Putamen (tissue), 1 donor: Measurements from ENCODE around the gene CHD9.
"Not testable (repeated sequence)": the region's sequence is repeated elsewhere in the genome, so short reads cannot be mapped to it uniquely, and the experiment has no call there.

Source experiments
- DNase-seq: peaks from one replicate; pipeline ENCODE4 v3.0.0-alpha.2; 2016; ENCODE audit warnings: low spot score

The CHD9 gene

DNA sequence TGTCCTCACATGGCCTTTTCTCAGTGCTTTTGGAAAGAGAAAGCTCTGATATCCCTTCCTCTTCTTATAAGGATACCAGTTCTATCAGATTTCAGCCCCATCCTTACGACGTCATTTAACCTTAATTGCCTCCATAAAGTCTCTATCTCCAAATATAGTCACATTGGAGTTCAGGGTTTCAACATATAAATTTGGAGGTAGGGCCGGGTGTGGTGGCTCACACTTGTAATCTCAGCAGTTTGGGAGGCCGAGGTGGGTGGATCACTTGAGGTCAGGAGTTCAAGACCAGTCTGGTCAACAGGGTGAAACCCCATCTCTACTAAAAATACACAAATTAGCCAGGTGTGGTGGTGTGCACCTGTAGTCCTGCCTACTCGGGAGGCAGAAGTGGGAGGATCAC, 7.3 kb upstream of the CHD9 start:
- DNase-seq, result not testable (repeated sequence)

DNA sequence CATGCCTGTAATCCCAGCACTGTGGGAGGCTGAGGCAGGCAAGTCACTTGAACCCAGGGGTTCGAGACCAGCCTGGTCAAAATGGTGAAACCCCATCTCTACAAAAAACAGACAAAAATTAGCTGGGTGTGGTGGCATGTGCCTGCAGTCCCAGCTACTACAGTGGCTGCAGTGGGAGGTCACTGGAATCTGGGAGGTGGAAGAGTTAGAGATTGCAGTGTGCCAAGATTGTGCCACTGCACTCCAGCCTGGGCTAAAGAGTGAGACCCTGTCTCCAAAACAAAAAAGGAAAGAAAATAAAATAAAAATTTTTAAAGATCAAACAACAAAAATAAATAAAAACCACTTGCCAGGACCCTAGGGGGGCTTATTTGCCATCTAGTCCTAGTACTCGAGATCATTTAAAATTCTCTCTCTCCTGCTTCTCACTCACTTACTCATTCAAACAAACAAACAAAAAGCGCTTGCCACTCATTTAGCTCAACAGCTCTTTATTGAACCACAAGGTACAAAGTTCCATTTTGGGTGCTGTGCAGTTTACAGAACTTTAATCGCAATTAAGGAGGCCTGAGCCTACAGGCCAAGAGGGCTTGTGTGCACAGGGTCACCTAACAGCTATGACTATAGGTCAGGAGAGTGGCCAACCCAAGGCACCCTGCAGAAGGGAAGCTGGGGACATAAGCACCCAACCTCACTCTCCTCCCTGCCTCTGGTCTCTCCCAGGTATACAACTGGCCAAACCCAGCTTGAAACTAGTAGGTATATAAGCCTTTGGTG, 6.5 kb upstream of the CHD9 start:
- no peak for DNase-seq

DNA sequence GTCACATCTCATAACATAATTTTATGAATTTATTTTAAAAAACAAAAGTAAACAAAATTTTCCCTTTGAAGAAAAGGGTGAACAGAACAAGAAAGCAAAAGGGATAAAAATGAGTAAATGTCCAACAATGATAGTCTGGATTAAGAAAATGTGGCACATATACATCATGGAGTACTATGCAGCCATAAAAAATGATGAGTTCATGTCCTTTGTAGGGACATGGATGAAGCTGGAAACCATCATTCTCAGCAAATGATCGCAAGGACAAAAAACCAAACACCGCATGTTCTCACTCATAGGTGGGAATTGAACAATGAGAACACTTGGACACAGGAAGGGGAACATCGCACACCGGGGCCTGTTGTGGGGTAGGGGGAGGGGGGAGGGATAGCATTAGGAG, 3.5 kb upstream of the CHD9 start:
- not testable (repeated sequence) for DNase-seq

- DNase-seq, result no peak
Measured at GRCh38 chr16:53052519-53053501, 2.0 kb upstream of the CHD9 start, which contains the start of gene CHD9NB. Gene CHD9NB, minus strand, starts transcription at chr16:53052897. Its CDS starts 8,739 bp downstream, at chr16:53044158.

DNA sequence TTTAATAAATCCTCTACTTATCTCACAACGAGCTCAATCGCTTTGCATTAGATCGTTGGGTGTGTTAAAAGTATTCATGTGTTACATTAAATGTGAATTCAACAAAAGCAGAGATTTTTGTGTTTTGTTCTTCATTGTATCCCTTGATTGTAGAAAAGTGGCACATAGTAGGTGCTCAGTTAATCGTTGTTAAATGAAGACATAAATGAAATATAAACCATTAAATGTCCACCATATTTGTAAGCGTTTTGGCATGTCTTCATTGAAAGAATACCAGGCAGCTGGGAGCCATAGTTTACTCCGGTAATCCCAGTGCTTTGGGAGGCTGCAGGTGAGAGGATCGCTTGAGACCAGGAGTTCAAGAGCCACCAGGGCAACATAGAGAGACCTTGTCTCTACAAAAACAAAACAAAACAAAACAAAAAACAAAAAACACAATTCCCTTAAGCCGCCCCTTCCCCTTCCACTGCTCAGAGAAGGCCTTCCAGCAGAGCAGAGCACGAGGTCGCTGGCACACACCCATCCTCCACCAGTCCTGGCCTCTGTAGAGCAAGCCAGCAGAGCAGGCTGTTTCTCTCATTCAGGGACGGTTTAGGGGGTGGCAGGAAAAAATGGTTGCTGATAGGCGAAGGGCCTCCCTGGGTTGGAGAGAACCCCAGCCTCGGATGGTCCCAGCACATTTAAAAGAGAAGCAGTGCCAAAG, 673 bp upstream of the CHD9 start:
- no peak for DNase-seq

DNA sequence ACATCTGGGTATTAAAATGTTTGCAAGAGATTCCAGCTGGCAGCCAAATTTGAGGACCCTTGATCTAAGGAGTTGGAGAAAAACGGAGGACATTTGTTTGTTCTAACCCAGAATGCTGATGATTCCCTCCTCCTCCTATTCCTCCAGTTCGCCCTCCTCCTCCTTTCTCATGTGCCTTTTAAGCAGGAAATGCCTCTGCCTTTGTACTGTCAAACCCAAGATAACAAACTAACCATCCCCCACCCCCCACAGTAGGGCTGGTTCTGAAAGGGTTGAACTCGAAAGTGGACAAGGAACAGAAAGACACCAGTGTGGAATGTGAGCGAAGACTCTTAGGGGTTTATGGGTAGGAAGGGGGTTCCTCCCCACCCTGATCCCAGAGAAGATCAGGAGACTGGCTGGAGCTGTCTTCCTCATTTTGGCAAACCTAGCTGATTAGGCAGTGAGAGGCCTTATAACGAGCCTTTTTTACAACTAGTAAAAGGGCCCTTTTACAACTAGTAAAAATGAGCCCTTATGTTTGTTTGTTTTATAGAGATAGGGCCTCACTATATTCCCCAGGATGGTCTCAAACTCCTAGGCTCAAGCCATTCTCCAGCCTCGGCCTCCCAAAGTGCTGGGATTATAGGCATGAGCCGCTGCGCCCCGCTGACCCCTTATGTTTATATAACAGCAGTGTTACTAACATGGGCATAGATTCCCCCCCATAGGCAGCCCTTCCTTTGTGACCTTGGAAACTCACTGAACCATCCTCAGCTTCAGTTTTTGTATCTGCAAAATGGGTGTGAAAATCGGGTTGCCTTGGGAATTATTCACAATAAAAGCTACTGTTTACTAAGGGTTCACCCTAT, 975 bp downstream of the CHD9 start:
- DNase-seq, result peak; percentile 35

DNA sequence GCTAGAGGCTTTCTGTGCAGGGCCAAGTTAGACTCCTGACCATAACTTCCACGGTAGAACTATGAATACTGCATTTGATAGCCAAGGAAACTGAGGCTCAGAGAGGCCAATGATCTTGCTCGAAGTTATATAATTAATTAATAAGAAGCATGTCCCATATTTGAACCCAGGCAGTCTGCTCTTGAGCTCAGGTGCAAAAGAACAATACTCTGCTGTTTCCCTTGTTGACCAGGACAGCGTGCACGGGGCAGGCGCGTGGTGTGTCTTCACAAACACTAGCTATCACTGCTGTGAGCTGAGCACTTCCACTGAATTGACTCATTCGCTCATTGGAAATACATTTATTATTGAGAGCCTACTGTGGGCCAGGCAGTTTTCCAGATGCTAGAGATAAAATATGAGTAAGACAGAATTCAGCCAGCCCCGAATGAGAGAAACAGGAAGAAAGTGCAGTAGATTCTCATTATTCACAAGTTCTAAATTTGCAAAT, 1.6 kb downstream of the CHD9 start:
- no peak for DNase-seq

DNA sequence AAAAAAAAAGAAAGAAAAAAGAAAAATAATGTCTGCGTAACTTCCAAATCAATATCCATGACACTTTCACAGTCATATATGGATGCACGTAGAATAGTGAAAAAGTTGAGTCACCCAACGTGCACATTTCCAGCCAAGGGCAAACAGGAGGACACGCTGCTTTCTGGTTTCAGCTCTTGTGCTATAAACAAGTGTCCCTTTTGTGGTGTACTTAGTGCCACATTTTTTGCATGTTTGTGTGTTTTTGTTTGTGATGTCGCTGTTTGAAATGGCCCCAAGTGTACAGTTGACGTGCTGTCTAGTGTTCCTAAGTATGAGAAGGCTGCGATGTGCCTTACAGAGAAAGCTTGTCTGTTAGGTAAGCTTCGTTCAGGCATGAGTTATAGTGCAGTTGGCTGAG, 2.9 kb downstream of the CHD9 start:
- no peak for DNase-seq

- no peak for DNase-seq
Measured at GRCh38 chr16:53058441-53058840, 3.6 kb downstream of the CHD9 start.

DNA sequence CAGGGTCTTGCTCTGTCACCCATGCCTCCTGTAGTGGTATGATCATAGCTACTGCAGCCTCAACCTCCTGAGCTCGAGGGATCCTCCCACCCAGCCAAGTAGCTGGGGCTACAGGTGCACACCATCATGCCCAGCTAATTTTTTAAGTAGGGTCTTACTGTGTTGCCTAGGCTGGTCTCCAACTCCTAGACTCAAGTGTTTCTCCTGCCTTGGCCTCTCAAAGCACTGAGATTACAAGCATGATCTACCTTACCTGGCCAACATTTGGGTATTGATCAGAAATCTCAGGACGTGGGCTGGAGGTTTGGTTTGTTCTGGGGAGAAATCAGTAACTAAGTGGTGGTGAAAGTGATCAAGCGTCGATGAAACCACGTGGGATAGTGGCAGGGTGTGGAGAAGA, 4.1 kb downstream of the CHD9 start:
- DNase-seq, result no peak

- no peak for DNase-seq
Measured at GRCh38 chr16:53059672-53060071, 4.9 kb downstream of the CHD9 start.

- DNase-seq, result no peak
Measured at GRCh38 chr16:53061256-53061655, 6.5 kb downstream of the CHD9 start.

DNA sequence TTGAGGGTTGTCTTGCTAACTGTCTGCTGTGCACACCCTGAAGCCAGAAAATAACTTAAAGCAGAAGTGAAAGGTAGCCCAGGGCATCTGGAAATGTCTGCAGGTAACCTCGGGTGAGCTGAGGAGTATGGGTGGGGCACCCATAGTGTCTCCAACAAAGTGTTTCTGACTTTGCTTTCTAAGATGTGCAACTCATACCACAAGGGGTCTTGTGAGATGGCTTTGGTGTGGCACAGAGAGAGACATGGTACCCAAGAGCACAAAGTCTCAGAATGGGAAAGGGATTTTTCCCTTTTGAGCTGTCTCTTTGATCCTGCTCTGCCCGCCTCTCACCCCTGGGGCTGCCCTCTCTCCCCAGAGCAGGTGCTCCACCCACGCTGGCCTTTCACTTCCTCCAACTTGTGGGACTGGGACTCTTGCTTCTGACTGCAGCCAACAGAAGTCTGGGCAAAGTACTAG, 6.9 kb downstream of the CHD9 start:
- no peak for DNase-seq

DNA sequence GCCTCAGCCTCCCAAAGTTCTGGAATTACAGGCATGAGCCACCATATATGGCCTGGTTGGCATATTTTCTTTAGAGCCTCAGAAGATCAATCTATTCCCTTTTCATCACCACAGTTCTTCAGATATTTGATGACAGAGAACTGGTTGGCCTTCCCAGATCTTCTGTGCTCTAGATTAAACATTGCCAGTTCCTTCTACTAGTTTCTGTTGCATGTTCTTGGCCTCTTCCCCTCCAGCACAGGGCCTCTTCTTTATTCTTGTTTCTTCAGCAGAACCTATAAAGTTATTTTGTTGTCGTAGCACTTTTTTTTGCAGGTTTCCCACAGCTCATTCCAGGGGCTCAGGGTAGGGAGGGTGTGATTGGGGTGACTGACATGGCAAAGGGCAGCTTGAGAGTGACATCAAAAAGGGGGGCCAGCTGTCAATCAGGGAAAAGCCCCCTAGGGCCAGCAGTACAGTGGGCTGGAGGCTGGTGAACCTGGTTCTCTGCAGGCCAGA, 9.3 kb downstream of the CHD9 start:
- DNase-seq, result no peak

GRCh38 chr16:53065461-53066061, 10.8 kb downstream of the CHD9 start:
- no peak for DNase-seq

DNA sequence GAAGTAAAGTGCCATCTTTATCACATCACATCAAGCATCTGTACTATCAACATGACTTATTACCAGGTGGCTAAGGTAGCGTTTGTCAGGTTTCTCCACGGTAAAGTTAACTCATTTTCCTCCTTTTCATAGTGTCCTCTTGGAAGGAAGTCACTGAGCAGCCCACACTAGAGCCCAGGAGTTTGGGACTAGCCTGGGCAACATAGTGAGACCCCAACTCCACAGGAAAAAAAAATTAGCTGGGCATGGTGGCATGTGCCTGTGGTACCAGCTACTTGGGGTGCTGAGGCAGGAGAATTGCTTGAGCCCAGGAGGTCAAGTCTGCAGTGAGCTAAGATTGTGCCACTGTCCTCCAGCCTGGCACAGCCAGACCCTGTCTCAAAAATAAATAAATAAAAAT, 12.9 kb downstream of the CHD9 start:
- DNase-seq, result no peak

GRCh38 chr16:53068423-53068833, 13.6 kb downstream of the CHD9 start:
- DNase-seq, result no peak

GRCh38 chr16:53069772-53070171, 15.0 kb downstream of the CHD9 start:
- DNase-seq, result no peak

DNA sequence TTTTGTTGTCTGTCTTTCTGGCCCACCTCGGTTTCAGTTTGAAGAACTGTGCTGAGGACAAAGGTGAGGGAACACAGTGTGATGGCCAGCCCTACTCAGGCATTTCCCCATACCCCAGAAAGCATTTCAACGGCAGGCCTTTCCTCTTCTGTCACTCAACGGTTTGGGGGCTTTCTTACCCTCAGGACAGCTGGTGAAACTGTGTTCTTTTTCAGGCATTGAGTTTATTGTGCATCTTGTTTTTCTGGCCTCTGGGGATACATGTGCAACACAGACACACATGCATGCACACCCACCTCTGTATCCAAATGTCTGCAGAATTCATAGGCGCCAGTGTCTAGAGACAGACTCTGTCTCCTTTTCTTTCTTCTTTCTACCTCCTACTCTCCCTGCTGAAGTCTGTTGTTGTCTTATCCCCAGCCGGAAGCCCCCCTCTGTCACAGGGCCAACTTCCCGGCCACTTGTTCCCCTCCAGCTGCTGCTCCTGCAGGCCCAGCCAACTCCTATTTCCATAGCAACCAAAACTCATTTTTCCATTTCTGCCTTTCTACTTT, 17.0 kb downstream of the CHD9 start:
- DNase-seq, result peak; percentile 40

DNA sequence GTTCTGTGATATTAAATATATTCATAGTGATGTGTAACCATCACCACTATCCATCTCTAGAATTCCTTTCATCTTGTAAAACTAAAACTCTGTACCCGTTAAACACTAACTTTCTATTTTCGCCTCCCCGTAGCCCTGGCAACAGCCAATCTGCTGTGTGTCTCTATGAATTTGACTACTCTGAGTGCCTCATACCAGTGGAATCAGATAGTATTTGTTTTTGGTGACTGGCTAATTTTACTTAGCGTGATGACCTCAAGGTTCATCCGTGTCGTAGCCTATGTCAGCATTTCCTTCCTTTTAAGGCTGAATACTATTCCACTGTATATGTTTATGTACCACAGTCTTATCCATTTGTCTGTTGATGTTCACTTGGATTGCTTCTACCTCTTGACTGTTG, 18.2 kb downstream of the CHD9 start:
- DNase-seq, result no peak
